Measurements from ENCODE around the gene NSUN4.
"Not testable (repeated sequence)": the region's sequence is repeated elsewhere in the genome, so short reads cannot be mapped to it uniquely, and the experiment has no call there.

The NSUN4 gene

GRCh38 chr1:46340404-46341221 is at the start of gene NSUN4:
Gene NSUN4 (plus strand): TSS chr1:46340807. CDS start chr1:46340827, 20 bp downstream.
- DNase-seq (ENCODE audit: low read depth in 1 of 2, low spot score in 1 of 2): peak; percentile 70 to 84

DNA sequence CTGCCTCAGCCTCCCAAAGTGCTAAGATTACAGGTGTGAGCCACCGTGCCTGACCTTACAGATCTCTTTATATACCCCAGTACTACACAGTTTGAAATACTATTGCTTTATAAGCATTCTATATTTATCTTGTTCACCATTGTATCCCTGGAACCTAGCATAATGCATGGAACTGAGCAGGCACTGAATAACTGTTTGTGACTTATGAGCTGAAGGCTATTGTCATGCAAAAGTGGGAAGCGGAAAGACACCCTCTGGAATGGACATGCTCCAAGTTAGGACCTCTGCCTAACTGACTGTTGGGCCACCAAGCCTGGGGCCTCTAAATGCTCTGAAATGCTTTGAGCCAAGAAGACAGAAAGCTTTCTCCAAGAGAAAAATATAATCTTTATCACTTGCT is 45.3 kb upstream of the NSUN4 start:
- no peak for DNase-seq (ENCODE audit: low read depth in 1 of 2, low spot score in 1 of 2)

DNA sequence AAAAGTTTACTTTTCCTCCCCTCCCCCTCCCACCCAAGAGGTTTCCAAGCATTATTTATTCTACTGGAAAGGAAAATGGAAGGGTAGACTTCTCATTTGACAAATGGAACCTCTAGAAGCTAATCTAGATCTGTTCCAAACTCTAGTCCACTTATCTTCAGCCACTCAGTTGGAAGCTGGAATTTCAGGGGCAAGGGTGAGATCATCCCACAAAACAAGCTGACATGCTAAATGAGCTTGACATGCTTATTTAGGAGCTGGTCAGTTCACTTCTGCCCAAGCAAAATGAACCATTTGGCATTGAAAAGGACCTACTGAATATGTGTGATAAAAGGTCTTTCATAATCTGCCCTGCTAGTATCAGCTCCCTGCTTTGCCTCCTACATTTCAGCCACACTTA is 42.2 kb upstream of the NSUN4 start:
- DNase-seq (ENCODE audit: low read depth in 1 of 2, low spot score in 1 of 2): no peak

- DNase-seq (ENCODE audit: low read depth in 1 of 2, low spot score in 1 of 2): no peak
Measured at GRCh38 chr1:46300673-46301405, 39.8 kb upstream of the NSUN4 start.

GRCh38 chr1:46301406-46301807 is 39.2 kb upstream of the NSUN4 start:
- no peak for DNase-seq (ENCODE audit: low read depth in 1 of 2, low spot score in 1 of 2)

GRCh38 chr1:46301808-46302640 is 38.6 kb upstream of the NSUN4 start:
- DNase-seq (ENCODE audit: low read depth in 1 of 2, low spot score in 1 of 2): peak; percentile 15 to 33

DNA sequence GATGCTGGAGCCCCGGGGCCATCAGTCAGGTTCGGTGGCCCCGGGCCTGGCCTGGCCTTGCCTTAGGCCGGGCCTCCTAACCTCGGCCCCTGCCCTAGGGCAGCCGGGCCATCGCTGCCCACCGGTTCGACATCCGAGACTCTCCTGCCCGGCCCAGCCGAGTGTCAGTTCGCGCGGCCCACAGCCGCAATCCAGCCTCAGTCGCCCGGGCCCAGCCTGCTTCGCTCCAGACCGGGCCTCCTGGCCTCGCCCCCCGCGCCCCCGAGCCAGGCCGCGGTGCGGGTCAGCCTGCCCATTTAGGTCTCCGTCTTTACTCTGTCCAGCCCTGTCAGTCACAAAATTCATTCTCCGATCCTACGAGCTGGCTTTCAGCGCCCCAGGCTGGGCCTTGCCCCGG is 38.0 kb upstream of the NSUN4 start:
- DNase-seq (ENCODE audit: low read depth in 1 of 2, low spot score in 1 of 2): no peak

DNA sequence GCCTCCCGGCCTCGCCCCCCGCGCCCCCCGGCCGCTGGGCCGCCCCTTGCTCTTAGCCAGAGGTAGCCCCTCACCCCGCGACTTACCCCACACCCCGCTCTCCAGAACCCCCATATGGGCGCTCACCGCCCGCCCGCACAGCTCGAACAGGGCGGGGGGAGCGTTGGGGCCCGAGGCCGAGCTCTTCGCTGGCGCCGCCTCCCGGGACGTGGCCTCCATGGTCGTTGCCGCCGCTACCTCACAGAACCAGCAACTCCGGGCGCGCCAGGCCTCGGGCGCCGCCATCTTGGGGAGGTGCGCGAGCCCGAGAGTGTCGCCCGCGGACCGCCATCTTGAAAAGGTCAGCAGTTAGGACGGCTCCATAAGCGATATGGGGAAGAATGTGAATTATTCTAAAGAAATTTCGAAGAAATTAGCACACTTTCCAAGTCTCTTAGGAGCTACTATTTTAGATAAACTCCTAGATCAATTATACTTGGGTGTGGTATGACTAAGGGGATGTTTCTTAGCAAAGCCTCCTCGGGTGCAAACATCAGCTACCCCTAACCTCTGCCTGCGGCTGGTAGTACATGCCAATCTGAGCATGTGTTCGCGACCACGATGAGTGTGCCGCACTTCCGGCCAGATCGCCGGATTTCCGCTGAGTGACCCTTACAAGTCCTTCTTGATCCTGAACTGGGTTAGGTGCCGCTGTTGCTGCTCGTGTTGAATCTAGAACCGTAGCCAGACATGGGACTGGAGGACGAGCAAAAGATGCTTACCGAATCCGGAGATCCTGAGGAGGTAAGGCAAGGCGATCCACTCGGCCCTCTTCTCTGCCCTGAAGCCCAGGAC is 37.4 kb upstream of the NSUN4 start, which contains the start of the genes LRRC41 and UQCRH:
TSS of gene LRRC41 (minus strand) at position 579 of the 834 bp plus-strand sequence. CDS start at position 285, 294 bp downstream.
TSS of gene UQCRH (plus strand) at position 661 of the 834 bp plus-strand sequence. CDS start at position 730, 69 bp downstream.
- peak; percentile 90 to 91 for DNase-seq (ENCODE audit: low read depth in 1 of 2, low spot score in 1 of 2)

DNA sequence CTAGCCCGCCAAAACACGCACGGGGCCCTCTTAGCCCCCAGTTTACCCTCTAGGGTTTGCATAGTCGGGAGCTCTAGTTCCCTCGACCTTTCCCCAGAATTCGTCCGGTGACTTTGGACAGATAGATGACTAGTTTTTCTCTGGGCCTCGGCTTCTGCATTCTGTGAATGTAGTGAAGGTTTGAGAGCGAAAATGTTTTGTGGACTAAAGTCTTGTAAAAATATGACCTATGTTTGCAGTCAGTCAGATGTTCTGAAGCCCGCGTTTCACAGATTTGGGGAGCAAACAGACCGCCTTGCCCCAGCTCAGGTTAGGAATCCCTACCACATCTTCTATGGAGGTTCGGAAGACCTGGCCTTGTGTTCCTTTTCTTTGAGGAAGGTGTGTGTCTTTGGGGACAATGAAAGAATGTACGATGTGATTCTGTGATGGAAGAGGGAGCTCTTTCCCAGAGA is 36.7 kb upstream of the NSUN4 start:
- DNase-seq (ENCODE audit: low read depth in 1 of 2, low spot score in 1 of 2): no peak

DNA sequence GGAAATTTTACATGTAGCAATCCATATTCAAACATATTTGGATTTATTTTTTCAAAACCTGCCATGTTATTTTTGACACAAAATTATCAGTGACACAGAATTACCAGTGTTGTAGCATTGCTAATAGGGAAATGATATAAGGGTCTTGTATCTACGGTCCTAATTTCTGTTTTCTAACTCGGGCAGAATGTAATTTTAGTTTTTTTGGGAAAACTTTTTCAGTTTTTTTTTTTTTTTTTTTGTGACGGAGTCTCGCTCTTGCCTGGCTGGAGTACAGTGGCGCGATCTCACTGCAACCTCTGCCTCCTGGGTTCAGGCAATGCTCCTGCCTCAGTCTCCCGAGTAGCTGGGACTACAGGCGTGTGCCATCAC is 34.5 kb upstream of the NSUN4 start:
- DNase-seq (ENCODE audit: low read depth in 1 of 2, low spot score in 1 of 2): no peak

- DNase-seq (ENCODE audit: low read depth in 1 of 2, low spot score in 1 of 2): no peak
Measured at GRCh38 chr1:46309401-46310159, 31.0 kb upstream of the NSUN4 start.

GRCh38 chr1:46310321-46310720 is 30.3 kb upstream of the NSUN4 start:
- DNase-seq (ENCODE audit: low read depth in 1 of 2, low spot score in 1 of 2): no peak

GRCh38 chr1:46315669-46316403 is 24.8 kb upstream of the NSUN4 start:
- DNase-seq (ENCODE audit: low read depth in 1 of 2, low spot score in 1 of 2): no peak

- no peak for DNase-seq (ENCODE audit: low read depth in 1 of 2, low spot score in 1 of 2)
Measured at GRCh38 chr1:46317323-46317722, 23.3 kb upstream of the NSUN4 start.

GRCh38 chr1:46319301-46319700 is 21.3 kb upstream of the NSUN4 start:
- not testable (repeated sequence) for DNase-seq (ENCODE audit: low read depth in 1 of 2, low spot score in 1 of 2)

GRCh38 chr1:46319960-46320914 is 20.4 kb upstream of the NSUN4 start:
- DNase-seq (ENCODE audit: low read depth in 1 of 2, low spot score in 1 of 2): not testable (repeated sequence)

DNA sequence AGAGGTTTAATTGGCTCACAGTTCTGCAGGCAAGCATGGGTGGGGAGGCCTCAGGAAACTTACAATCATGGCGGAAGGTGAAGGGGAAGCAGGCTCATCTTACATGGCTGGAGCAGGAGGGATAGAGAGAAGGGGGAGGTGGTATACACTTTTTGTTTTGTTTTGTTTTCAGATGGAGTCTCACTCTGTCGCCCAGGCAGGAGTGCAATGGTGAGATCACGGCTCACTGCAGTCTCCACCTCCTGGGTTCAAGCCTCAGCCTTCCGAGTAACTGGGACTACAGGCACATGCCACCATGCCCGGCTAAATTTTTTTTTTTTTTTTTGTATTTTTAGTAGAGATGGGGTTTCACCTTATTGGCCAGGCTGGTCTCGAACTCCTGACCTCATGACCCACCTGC is 18.4 kb upstream of the NSUN4 start:
- not testable (repeated sequence) for DNase-seq (ENCODE audit: low read depth in 1 of 2, low spot score in 1 of 2)
